Measurements from ENCODE around the gene CD19. TPM values are rescaled to one million over a fixed set of nuclear protein-coding genes. Genes with fewer than 3 reads are reported as not detected.
"Not testable (repeated sequence)": the region's sequence is repeated elsewhere in the genome, so short reads cannot be mapped to it uniquely, and the experiment has no call there.

Gene CD19
- total RNA-seq, 2 donors from 2014 or later: 0.24 TPM; not detected in 1

GRCh38 chr16:28925386-28926228, 6.2 kb upstream of the CD19 start:
- Histone ChIP-seq H3K27me3 (no peaks in the 10 kb centered on the region), H3K9me3 (no peaks in the 10 kb centered on the region)
- DNase-seq (ENCODE audit: low spot score): peak; percentile 85

DNA sequence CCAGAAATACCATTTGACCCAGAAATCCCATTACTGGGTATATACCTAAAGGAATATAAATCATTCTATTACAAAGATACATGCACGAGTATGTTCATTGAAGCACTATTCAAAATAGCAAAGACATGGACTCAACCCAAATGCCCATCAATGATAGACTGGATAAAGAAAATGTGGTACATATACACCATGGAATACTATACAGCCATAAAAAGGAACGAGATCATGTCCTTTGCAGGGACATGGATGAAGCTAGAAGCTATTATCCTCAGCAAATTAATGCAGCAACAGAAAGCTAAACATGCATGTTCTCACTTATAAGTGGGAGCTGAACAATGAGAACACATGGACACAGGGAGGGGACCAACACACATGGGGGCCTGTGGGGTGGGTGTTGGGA, 5.5 kb upstream of the CD19 start:
- not testable (repeated sequence) for H3K36me3 ChIP-seq; H3K27me3 ChIP-seq; DNase-seq (ENCODE audit: low spot score); H3K9me3 ChIP-seq
- peak overlapping the region; percentile 80 to 94 for H3K4me3 ChIP-seq
- H3K27ac ChIP-seq: peak overlapping the region in 1 of 2 donors; percentile 99
- peaks cover 0 to 14% of the 10 kb centered on the region in 2 donors for H3K4me1 ChIP-seq

More at GRCh38 chr16:28925386-28926228, 6.2 kb upstream of the CD19 start:
- peaks cover 0 to 14% of the 10 kb centered on the region in 2 donors for H3K4me1 ChIP-seq
- H3K4me3 ChIP-seq: peak overlapping the region; percentile 80 to 94
- H3K36me3 ChIP-seq: no peaks in the 10 kb centered on the region
- H3K27ac ChIP-seq: peak overlapping the region; percentile 98 to 99
- TF ChIP-seq CTCF (IDR thresholded peaks at IDR 0.05): peak in 1 of 2 donors; percentile 34

- no peak for DNase-seq (ENCODE audit: low spot score)
- Histone ChIP-seq H3K36me3 (no peaks in the 10 kb centered on the region), H3K9me3 (no peaks in the 10 kb centered on the region), H3K4me3 (no peak overlapping the region), H3K27me3 (no peaks in the 10 kb centered on the region), H3K27ac (no peak overlapping the region), H3K4me1 (peaks cover 0 to 14% of the 10 kb centered on the region in 2 donors)
- TF ChIP-seq CTCF (IDR thresholded peaks at IDR 0.05): no peak
These were observed 4.0 kb upstream of the CD19 start for GRCh38 chr16:28927815-28928214.

GRCh38 chr16:28930203-28930602, 1.6 kb upstream of the CD19 start:
- DNase-seq (ENCODE audit: low spot score): no peak
- H3K27ac ChIP-seq: no peak overlapping the region
- TF ChIP-seq CTCF (IDR thresholded peaks at IDR 0.05): no peak
- no peak overlapping the region for H3K4me3 ChIP-seq
- H3K27me3 ChIP-seq: no peaks in the 10 kb centered on the region
- no peaks in the 10 kb centered on the region for H3K4me1 ChIP-seq
- H3K36me3 ChIP-seq: no peaks in the 10 kb centered on the region
- H3K9me3 ChIP-seq: no peaks in the 10 kb centered on the region

DNA sequence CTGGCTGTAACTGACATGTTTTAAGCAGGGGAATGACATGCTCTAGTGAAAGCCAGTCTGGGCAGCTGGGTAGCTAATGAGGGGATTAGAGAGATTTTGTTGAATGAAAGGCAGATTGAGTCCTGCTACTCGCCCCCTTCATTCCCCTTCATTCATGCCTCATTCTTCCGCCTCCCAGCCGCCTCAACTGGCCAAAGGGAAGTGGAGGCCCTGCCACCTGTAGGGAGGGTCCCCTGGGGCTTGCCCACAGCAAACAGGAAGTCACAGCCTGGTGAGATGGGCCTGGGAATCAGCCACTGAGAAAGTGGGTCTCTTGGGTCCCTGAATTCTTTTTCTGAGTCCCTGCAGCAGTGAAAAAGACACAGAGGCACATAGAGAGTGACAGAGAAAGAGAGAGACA, 1.1 kb upstream of the CD19 start:
- TF ChIP-seq CTCF (IDR thresholded peaks at IDR 0.05): no peak
- Histone ChIP-seq H3K36me3 (no peaks in the 10 kb centered on the region), H3K27ac (no peak overlapping the region), H3K4me3 (no peak overlapping the region), H3K9me3 (no peaks in the 10 kb centered on the region), H3K4me1 (no peaks in the 10 kb centered on the region), H3K27me3 (no peaks in the 10 kb centered on the region)
- DNase-seq (ENCODE audit: low spot score): no peak

- Histone ChIP-seq H3K4me3 (no peak overlapping the region), H3K4me1 (no peaks in the 10 kb centered on the region), H3K36me3 (no peaks in the 10 kb centered on the region), H3K27me3 (no peaks in the 10 kb centered on the region), H3K27ac (no peak overlapping the region), H3K9me3 (no peaks in the 10 kb centered on the region)
- no peak for DNase-seq (ENCODE audit: low spot score)
- no peak for TF ChIP-seq CTCF (IDR thresholded peaks at IDR 0.05)
These were observed 769 bp downstream of the CD19 start for GRCh38 chr16:28932339-28933141.
